Measurements from ENCODE around the gene PDZD2. TPM values are rescaled to one million over a fixed set of nuclear protein-coding genes. Genes with fewer than 3 reads are reported as not detected.

The PDZD2 gene
- total RNA-seq, 3 donors from 2014 or later (not counting 1 experiment from before 2014, with no cell fraction given) = 0.50 to 1.3 (median 0.66) TPM

GRCh38 chr5:31984691-31985090, 345.8 kb downstream of the PDZD2 start:
- no peaks in the 10 kb centered on the region for H3K9me3 Mint-ChIP-seq

GRCh38 chr5:31986101-31986500, 347.2 kb downstream of the PDZD2 start:
- Mint-ChIP-seq H3K4me3 (no peak overlapping the region), H3K27ac (no peak overlapping the region), H3K36me3 (no peaks in the 10 kb centered on the region), H3K9me3 (no peaks in the 10 kb centered on the region), H3K4me1 (no peaks in the 10 kb centered on the region), H3K27me3 (ENCODE audit: low read depth in 2 of 2) (peaks cover 7 to 20% of the 10 kb centered on the region in 2 donors)
- Histone ChIP-seq H3K27me3 (ENCODE audit: control insufficient read depth, insufficient read depth, low read length) (no peaks in the 10 kb centered on the region), H3K4me3 (ENCODE audit: low read length) (no peak overlapping the region), H3K4me1 (ENCODE audit: control insufficient read depth, insufficient read depth, low read length) (no peaks in the 10 kb centered on the region), H3K27ac (ENCODE audit: low read length) (no peak overlapping the region), H3K36me3 (ENCODE audit: control insufficient read depth, insufficient read depth, low read length) (no peaks in the 10 kb centered on the region), H3K9me3 (ENCODE audit: control insufficient read depth, insufficient read depth, low read length) (peaks cover 4% of the 10 kb centered on the region)
- no peak for DNase-seq
- no peak for ATAC-seq
- TF ChIP-seq, protein P1, sequence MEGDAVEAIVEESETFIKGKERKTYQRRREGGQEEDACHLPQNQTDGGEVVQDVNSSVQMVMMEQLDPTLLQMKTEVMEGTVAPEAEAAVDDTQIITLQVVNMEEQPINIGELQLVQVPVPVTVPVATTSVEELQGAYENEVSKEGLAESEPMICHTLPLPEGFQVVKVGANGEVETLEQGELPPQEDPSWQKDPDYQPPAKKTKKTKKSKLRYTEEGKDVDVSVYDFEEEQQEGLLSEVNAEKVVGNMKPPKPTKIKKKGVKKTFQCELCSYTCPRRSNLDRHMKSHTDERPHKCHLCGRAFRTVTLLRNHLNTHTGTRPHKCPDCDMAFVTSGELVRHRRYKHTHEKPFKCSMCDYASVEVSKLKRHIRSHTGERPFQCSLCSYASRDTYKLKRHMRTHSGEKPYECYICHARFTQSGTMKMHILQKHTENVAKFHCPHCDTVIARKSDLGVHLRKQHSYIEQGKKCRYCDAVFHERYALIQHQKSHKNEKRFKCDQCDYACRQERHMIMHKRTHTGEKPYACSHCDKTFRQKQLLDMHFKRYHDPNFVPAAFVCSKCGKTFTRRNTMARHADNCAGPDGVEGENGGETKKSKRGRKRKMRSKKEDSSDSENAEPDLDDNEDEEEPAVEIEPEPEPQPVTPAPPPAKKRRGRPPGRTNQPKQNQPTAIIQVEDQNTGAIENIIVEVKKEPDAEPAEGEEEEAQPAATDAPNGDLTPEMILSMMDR (IDR thresholded peaks at IDR 0.05) = no peak
- intact Hi-C loops (cut with micrococcal nuclease) = no loop called here
- WGBS (ENCODE audit: insufficient coverage) = 85% methylated on average over 3 of the region's 5 CpGs

More at GRCh38 chr5:31984691-31985090, 345.8 kb downstream of the PDZD2 start:
- Mint-ChIP-seq H3K27me3 (ENCODE audit: low read depth in 2 of 2) (peaks cover 7 to 15% of the 10 kb centered on the region in 2 donors), H3K4me3 (no peak overlapping the region), H3K4me1 (no peaks in the 10 kb centered on the region), H3K27ac (no peak overlapping the region), H3K36me3 (no peaks in the 10 kb centered on the region)
- intact Hi-C loops (cut with micrococcal nuclease) = no loop called here
- Histone ChIP-seq H3K27ac (ENCODE audit: low read length) (no peak overlapping the region), H3K4me1 (ENCODE audit: control insufficient read depth, insufficient read depth, low read length) (no peaks in the 10 kb centered on the region), H3K4me3 (ENCODE audit: low read length) (no peak overlapping the region), H3K27me3 (ENCODE audit: control insufficient read depth, insufficient read depth, low read length) (no peaks in the 10 kb centered on the region), H3K36me3 (ENCODE audit: control insufficient read depth, insufficient read depth, low read length) (no peaks in the 10 kb centered on the region), H3K9me3 (ENCODE audit: control insufficient read depth, insufficient read depth, low read length) (peaks cover 4% of the 10 kb centered on the region)
- WGBS (ENCODE audit: insufficient coverage) = 25% methylated on average over 1 of the region's 1 CpG
- TF ChIP-seq, protein P1 (IDR thresholded peaks at IDR 0.05) = no peak
- DNase-seq = no peak
- ATAC-seq = no peak

DNA sequence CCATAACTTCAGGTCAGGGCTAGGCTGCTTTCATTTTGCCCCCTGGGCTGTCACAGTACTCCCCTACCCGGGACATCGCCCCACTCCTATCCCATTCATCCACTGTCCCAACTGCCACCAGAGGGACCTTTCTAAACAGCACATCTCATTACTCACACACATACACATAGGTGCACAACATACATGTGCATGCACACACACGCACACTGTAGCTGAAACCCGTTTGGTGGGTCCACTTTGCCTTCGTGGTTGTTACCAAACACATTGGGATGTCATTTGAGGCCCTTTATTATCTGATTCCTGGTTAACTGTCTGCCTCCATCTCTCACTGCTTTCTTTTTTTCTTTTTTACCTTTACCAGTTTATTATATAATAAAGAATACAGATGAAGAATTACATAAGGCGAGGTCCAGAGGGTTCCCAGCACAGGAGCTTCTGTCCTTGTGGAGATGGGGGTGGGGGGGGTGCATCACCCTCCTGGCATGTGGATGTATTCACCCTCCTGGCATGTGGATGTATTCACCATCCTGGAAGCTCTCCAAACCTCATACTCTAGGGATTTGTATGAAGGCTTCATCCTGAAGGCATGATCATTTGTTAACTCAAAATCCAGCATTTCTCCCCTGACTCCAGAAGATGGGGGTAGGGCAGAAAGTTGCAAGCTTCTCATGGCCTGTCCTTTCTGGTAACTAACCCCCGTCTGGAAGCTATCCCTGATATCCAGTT, 349.2 kb downstream of the PDZD2 start:
- H3K9me3 Mint-ChIP-seq = no peaks in the 10 kb centered on the region
- Histone ChIP-seq H3K36me3 (ENCODE audit: control insufficient read depth, insufficient read depth, low read length) (no peaks in the 10 kb centered on the region), H3K4me1 (ENCODE audit: control insufficient read depth, insufficient read depth, low read length) (no peaks in the 10 kb centered on the region), H3K27me3 (ENCODE audit: control insufficient read depth, insufficient read depth, low read length) (no peaks in the 10 kb centered on the region), H3K4me3 (ENCODE audit: low read length) (no peak overlapping the region), H3K9me3 (ENCODE audit: control insufficient read depth, insufficient read depth, low read length) (peaks cover 4% of the 10 kb centered on the region), H3K27ac (ENCODE audit: low read length) (no peak overlapping the region)
- ATAC-seq = no peak
- TF ChIP-seq, protein P1 (IDR thresholded peaks at IDR 0.05) = no peak
- no peaks in the 10 kb centered on the region for H3K4me1 Mint-ChIP-seq
- no peak for DNase-seq
- no peak overlapping the region for H3K4me3 Mint-ChIP-seq
- H3K27me3 Mint-ChIP-seq (ENCODE audit: low read depth in 2 of 2) = peaks cover 7 to 14% of the 10 kb centered on the region in 2 donors
- intact Hi-C loops (cut with micrococcal nuclease) = no loop called here
- no peak overlapping the region for H3K27ac Mint-ChIP-seq
- WGBS (ENCODE audit: insufficient coverage) = 89% methylated on average over 6 of the region's 7 CpGs
- H3K36me3 Mint-ChIP-seq = no peaks in the 10 kb centered on the region

All from natural killer cell (primary cell).